MM.1S (cell line): ENCODE results near the gene SCNN1G.

Source experiments
- DNase-seq: peaks from one replicate; pipeline ENCODE4 v3.0.0-alpha.2; 2015
- H2AFZ ChIP-seq: fragments of 300-600 bp; sonication (generic); 2 replicates; pipeline ENCODE4 v1.6.0; 2016; ENCODE audit warnings: antibody characterized with exemption, low read length
- H3F3A ChIP-seq: fragments of 300-600 bp; sonication (generic); 2 replicates; pipeline ENCODE4 v1.6.1; 2016; ENCODE audit warnings: mild to moderate bottlenecking, antibody characterized with exemption, low read length, moderate library complexity, mixed read lengths; ENCODE audit not compliant: insufficient read depth
- H3K27ac ChIP-seq: fragments of 300-600 bp; sonication (generic); 2 replicates; pipeline ENCODE4 v1.5.1; 2016; ENCODE audit warnings: mild to moderate bottlenecking, low read length
- H3K27me3 ChIP-seq: fragments of 300-600 bp; sonication (generic); replicated peaks from 2 replicates; pipeline ENCODE4 v1.6.0; 2016; ENCODE audit warnings: low read length; ENCODE audit not compliant: insufficient read depth
- H3K36me3 ChIP-seq: fragments of 300-600 bp; sonication (generic); replicated peaks from 2 replicates; pipeline ENCODE4 v1.6.1; 2016; ENCODE audit warnings: mild to moderate bottlenecking, low read length, mixed read lengths; ENCODE audit not compliant: insufficient read depth
- H3K4me1 ChIP-seq: fragments of 300-600 bp; sonication (generic); 2 replicates; pipeline ENCODE4 v1.6.1; 2016; ENCODE audit warnings: low read length, mixed read lengths
- H3K4me2 ChIP-seq: fragments of 300-600 bp; sonication (generic); 2 replicates; pipeline ENCODE4 v1.6.0; 2016; ENCODE audit warnings: low read depth, low read length
- H3K4me3 ChIP-seq: fragments of 300-600 bp; sonication (generic); 2 replicates; pipeline ENCODE4 v1.5.1; 2016; ENCODE audit warnings: low read length, mixed read lengths
- H3K79me2 ChIP-seq: fragments of 300-600 bp; sonication (generic); 2 replicates; pipeline ENCODE4 v1.6.1; 2016; ENCODE audit warnings: mixed run types, low read length, mixed read lengths
- H3K9ac ChIP-seq: fragments of 300-600 bp; sonication (generic); 2 replicates; pipeline ENCODE4 v1.6.1; 2016; ENCODE audit warnings: low read length, mixed read lengths
- H3K9me2 ChIP-seq: fragments of 300-600 bp; sonication (generic); replicated peaks from 2 replicates; pipeline ENCODE4 v1.6.1; 2016; ENCODE audit warnings: mild to moderate bottlenecking, low read length, mixed read lengths; ENCODE audit not compliant: insufficient read depth
- H3K9me3 ChIP-seq: fragments of 300-600 bp; sonication (generic); replicated peaks from 2 replicates; pipeline ENCODE4 v1.6.1; 2016; ENCODE audit warnings: mild to moderate bottlenecking, low read length, mixed read lengths; ENCODE audit not compliant: insufficient read depth
- H4K20me1 ChIP-seq: fragments of 300-600 bp; sonication (generic); 2 replicates; pipeline ENCODE4 v1.6.1; 2016; ENCODE audit warnings: mild to moderate bottlenecking, low read length, moderate library complexity, mixed read lengths; ENCODE audit not compliant: insufficient read depth
- CTCF ChIP-seq: fragments of 300-600 bp; sonication (generic); IDR thresholded peaks from 2 replicates; pipeline ENCODE4 v1.5.1; 2016; ENCODE audit warnings: antibody characterized with exemption, low read length, mixed read lengths
- EZH2 ChIP-seq: fragments of 300-600 bp; sonication (generic); optimal IDR thresholded peaks from 2 replicates; pipeline ENCODE3; 2017; ENCODE audit warnings: low read depth, mild to moderate bottlenecking, antibody characterized with exemption, low read length, mixed read lengths
- EZH2phosphoT487 ChIP-seq: fragments of 300-600 bp; sonication (generic); IDR thresholded peaks from 2 replicates; pipeline ENCODE4 v1.6.1; 2018; ENCODE audit warnings: antibody characterized with exemption, low read length

Gene SCNN1G

GRCh38 chr16:23158114-23158513 is 24.4 kb upstream of the SCNN1G start:
- Histone ChIP-seq H3K4me3 (no peak overlapping the region), H3K27me3 (no peaks in the 10 kb centered on the region), H2AFZ (no peak overlapping the region), H3K9me3 (no peaks in the 10 kb centered on the region), H3F3A (no peaks in the 10 kb centered on the region), H3K79me2 (no peaks in the 10 kb centered on the region), H3K4me1 (peaks cover 4% of the 10 kb centered on the region; the same call in 1 of the 2 replicates), H4K20me1 (no peaks in the 10 kb centered on the region), H3K9me2 (no peaks in the 10 kb centered on the region), H3K36me3 (no peaks in the 10 kb centered on the region), H3K4me2 (no peak overlapping the region), H3K27ac (no peak overlapping the region), H3K9ac (no peak overlapping the region)
- TF ChIP-seq CTCF (no peak), EZH2 (no peak), EZH2phosphoT487 (no peak)
- no peak for DNase-seq

GRCh38 chr16:23160082-23160481 is 22.5 kb upstream of the SCNN1G start:
- no peaks in the 10 kb centered on the region for H3K36me3 ChIP-seq

DNA sequence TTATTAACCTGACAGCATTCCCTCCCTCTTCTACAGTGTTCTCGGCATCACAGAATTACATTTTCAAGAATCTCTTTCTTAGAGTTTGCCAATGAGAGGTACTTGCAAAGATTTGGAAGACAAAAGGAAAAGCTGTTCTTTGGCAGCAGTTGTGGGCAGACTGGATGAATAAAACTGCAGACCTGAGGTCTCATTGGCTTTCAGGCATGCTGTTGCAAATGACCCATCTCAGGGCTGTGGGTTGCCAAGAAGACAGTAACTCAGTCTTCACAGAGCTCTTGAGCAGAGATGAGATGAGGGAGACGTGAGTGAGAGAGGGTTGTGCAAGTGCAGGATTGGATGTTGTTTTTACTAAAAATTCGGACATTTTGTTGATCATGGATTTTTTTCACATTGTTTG is 22.0 kb upstream of the SCNN1G start:
- no peak overlapping the region for H3K27ac ChIP-seq
- H3K4me3 ChIP-seq = no peak overlapping the region
- no peaks in the 10 kb centered on the region for H3K36me3 ChIP-seq
- H3K4me1 ChIP-seq = peaks cover 4% of the 10 kb centered on the region; the same call in 1 of the 2 replicates
- no peaks in the 10 kb centered on the region for H3K9me2 ChIP-seq
- H3K9me3 ChIP-seq = no peaks in the 10 kb centered on the region
- TF ChIP-seq CTCF (no peak), EZH2phosphoT487 (no peak), EZH2 (no peak)
- no peak for DNase-seq
- no peaks in the 10 kb centered on the region for H3K79me2 ChIP-seq
- H3K27me3 ChIP-seq = no peaks in the 10 kb centered on the region
- H4K20me1 ChIP-seq = no peaks in the 10 kb centered on the region
- no peak overlapping the region for H2AFZ ChIP-seq
- no peak overlapping the region for H3K9ac ChIP-seq
- H3F3A ChIP-seq = no peaks in the 10 kb centered on the region
- H3K4me2 ChIP-seq = no peak overlapping the region

More at GRCh38 chr16:23160082-23160481, 22.5 kb upstream of the SCNN1G start:
- Histone ChIP-seq H3K27me3 (no peaks in the 10 kb centered on the region), H3K4me3 (no peak overlapping the region), H4K20me1 (no peaks in the 10 kb centered on the region), H3K27ac (no peak overlapping the region), H3F3A (no peaks in the 10 kb centered on the region), H3K9ac (no peak overlapping the region), H3K79me2 (no peaks in the 10 kb centered on the region), H3K4me2 (no peak overlapping the region), H3K9me2 (no peaks in the 10 kb centered on the region), H3K9me3 (no peaks in the 10 kb centered on the region), H2AFZ (no peak overlapping the region), H3K4me1 (peaks cover 4% of the 10 kb centered on the region; the same call in 1 of the 2 replicates)
- no peak for TF ChIP-seq EZH2phosphoT487
- TF ChIP-seq CTCF = no peak
- no peak for TF ChIP-seq EZH2
- DNase-seq = no peak
